ENCODE results near the gene SPRED2.

GRCh38 chr2:65297544-65297943 is 134.9 kb downstream of the SPRED2 start:
- TF ChIP-seq CTCF (IDR thresholded peaks at IDR 0.05) = no peak
- no peak for TF ChIP-seq POLR2AphosphoS5 (IDR thresholded peaks at IDR 0.05)
- TF ChIP-seq POLR2A (IDR thresholded peaks at IDR 0.05) = no peak
